GM12878 (cell line): ENCODE measurements around the gene SCYL1. TPM values are rescaled to one million over a fixed set of nuclear protein-coding genes. Genes with fewer than 3 reads are reported as not detected.
A peak's percentile ranks its signal among the peaks of the same experiment; 100 is the strongest.

Experiments used
- CHD1 ChIP-seq: IDR thresholded peaks from 2 replicates; pipeline ENCODE4 v1.6.1; 2012; ENCODE audit warnings: low read depth, low read length, improper control_type of control experiment
- FOXM1 ChIP-seq: IDR thresholded peaks from 2 replicates; pipeline ENCODE4 v1.6.1; 2012; ENCODE audit warnings: low read depth, mild to moderate bottlenecking, inconsistent platforms, low read length, moderate library complexity
- HCFC1 ChIP-seq: fragments of 150-350 bp; IDR thresholded peaks from 2 replicates; pipeline ENCODE4 v1.6.1; 2014; ENCODE audit warnings: low read length
- HDGF ChIP-seq: fragments of 450-650 bp; IDR thresholded peaks from 2 replicates; pipeline ENCODE4 v1.6.1; 2016; ENCODE audit warnings: antibody characterized with exemption
- JUNB ChIP-seq: IDR thresholded peaks from 2 replicates; pipeline ENCODE4 v1.6.1; 2016; ENCODE audit warnings: antibody characterized with exemption, mild to moderate bottlenecking
- KDM1A ChIP-seq: fragments of 200-600 bp; sonication (generic); IDR thresholded peaks from 2 replicates; pipeline ENCODE4 v1.6.1; 2016; ENCODE audit warnings: borderline replicate concordance
- KLF5 ChIP-seq: fragments of 450-650 bp; IDR thresholded peaks from 2 replicates; pipeline ENCODE4 v1.6.1; 2014; ENCODE audit warnings: mild to moderate bottlenecking; ENCODE audit not compliant: partially characterized antibody
- NFIC ChIP-seq: IDR thresholded peaks from 2 replicates; pipeline ENCODE4 v1.6.1; 2012; ENCODE audit warnings: low read depth, mild to moderate bottlenecking, inconsistent platforms, low read length, moderate library complexity
- NR2C2 ChIP-seq: IDR thresholded peaks from 2 replicates; pipeline ENCODE4 v1.6.1; 2011; ENCODE audit warnings: borderline replicate concordance, low read depth; ENCODE audit not compliant: control insufficient read depth, insufficient read length
- POLR2A ChIP-seq: IDR thresholded peaks from 2 replicates; pipeline ENCODE4 v1.6.1; 2011; ENCODE audit warnings: low read depth, mild to moderate bottlenecking, low read length
- RELA ChIP-seq: fragments of 450-650 bp; IDR thresholded peaks from 2 replicates; pipeline ENCODE4 v1.8.0; 2014; ENCODE audit warnings: borderline replicate concordance; ENCODE audit not compliant: partially characterized antibody
- SMAD5 ChIP-seq: IDR thresholded peaks from 2 replicates; pipeline ENCODE4 v1.6.1; 2016; ENCODE audit warnings: antibody characterized with exemption, low read depth
- SMARCA5 ChIP-seq: fragments of 450-650 bp; IDR thresholded peaks from 2 replicates; pipeline ENCODE4 v1.6.1; 2017; ENCODE audit warnings: mild to moderate bottlenecking
- SP1 ChIP-seq: IDR thresholded peaks from one replicate; pipeline ENCODE4 v1.6.1; 2011; ENCODE audit warnings: low read depth, low read length
- SREBF1 ChIP-seq: IDR thresholded peaks from 2 replicates; pipeline ENCODE4 v1.6.1; 2012; ENCODE audit warnings: mild to moderate bottlenecking, low read length
- SRF ChIP-seq, 2 experiments: IDR thresholded peaks; 2 replicates each; pipeline ENCODE4 v1.6.1; 2011; ENCODE audit warnings: low read depth in 2 of 2, low read length in 2 of 2, mild to moderate bottlenecking in 1 of 2, moderate library complexity in 1 of 2
- SUZ12 ChIP-seq: fragments of 200-600 bp; sonication (generic); IDR thresholded peaks from one replicate; pipeline ENCODE4 v1.6.1; 2018; ENCODE audit warnings: antibody characterized with exemption, mild to moderate bottlenecking; ENCODE audit not compliant: unreplicated experiment
- ZBED1 ChIP-seq: IDR thresholded peaks from 2 replicates; pipeline ENCODE4 v1.6.1; 2016; ENCODE audit warnings: borderline replicate concordance
- ZNF207 ChIP-seq: fragments of 450-650 bp; IDR thresholded peaks from 2 replicates; pipeline ENCODE4 v1.6.1; 2014; ENCODE audit warnings: antibody characterized with exemption, mild to moderate bottlenecking, borderline replicate concordance
- ZNF274 ChIP-seq: IDR thresholded peaks from one replicate; pipeline ENCODE4 v1.8.0; 2011; ENCODE audit not compliant: insufficient read length, insufficient read depth
- polyA plus RNA-seq, 11 experiments: library from polyadenylated mRNA; depleted of rRNA in 4 of 11; unstranded in 6 of 11; stranded (reverse) in 5 of 11; fragments of >200 nt; fragmentation: Nextera tagmentation in 4 of 11; fragmentation: Illumina TruSeq in 1 of 11; extraction: Ambion mirVana in 4 of 11; extraction: Trizol in 1 of 11; gene quantifications; 1 replicate in 1 of 11; 2 replicates in 10 of 11; pipeline versions ENCODE4 v1.2.1 to v1.2.3, GENCODE V29; 2011 to 2016; ENCODE audit warnings: inconsistent platforms in 2 of 11, missing spikeins in 2 of 11, low read depth in 1 of 11
- total RNA-seq, 4 experiments: library from RNA; depleted of rRNA in 3 of 4; stranded (reverse); fragments of >200 nt in 3 of 4; fragmentation: Illumina TruSeq in 1 of 4; extraction: Trizol in 1 of 4; gene quantifications; 2 replicates each; pipeline versions ENCODE4 v1.2.1 to v1.2.3, GENCODE V29; 2013 to 2021
- TF ChIP-seq, protein P1 (sequence below): fragments of 150-350 bp; IDR thresholded peaks from 2 replicates; pipeline ENCODE4 v1.6.1; 2016; ENCODE audit warnings: low read depth, low read length
- TF ChIP-seq, protein P2 (sequence below): IDR thresholded peaks from 2 replicates; pipeline ENCODE4 v1.6.1; 2012; ENCODE audit warnings: low read depth, low read length, improper control_type of control experiment
- TF ChIP-seq, protein P3 (sequence below): IDR thresholded peaks from 2 replicates; pipeline ENCODE4 v1.6.1; 2011; ENCODE audit warnings: low read depth, mild to moderate bottlenecking, low read length, moderate library complexity, borderline replicate concordance; ENCODE audit errors: extremely low read depth
- TF ChIP-seq, protein P4 (sequence below): fragments of 450-650 bp; formaldehyde crosslinking; IDR thresholded peaks from 2 replicates; pipeline ENCODE4 v1.4.0; 2022; ENCODE audit warnings: mild to moderate bottlenecking, moderate library complexity

Gene SCYL1
- total and polyA plus RNA-seq, 10 of the 15 experiments (the other 5 are each of a cell fraction or from before 2014, with no cell fraction given), result 0.80 to 82.7 (median 51.2) TPM

DNA sequence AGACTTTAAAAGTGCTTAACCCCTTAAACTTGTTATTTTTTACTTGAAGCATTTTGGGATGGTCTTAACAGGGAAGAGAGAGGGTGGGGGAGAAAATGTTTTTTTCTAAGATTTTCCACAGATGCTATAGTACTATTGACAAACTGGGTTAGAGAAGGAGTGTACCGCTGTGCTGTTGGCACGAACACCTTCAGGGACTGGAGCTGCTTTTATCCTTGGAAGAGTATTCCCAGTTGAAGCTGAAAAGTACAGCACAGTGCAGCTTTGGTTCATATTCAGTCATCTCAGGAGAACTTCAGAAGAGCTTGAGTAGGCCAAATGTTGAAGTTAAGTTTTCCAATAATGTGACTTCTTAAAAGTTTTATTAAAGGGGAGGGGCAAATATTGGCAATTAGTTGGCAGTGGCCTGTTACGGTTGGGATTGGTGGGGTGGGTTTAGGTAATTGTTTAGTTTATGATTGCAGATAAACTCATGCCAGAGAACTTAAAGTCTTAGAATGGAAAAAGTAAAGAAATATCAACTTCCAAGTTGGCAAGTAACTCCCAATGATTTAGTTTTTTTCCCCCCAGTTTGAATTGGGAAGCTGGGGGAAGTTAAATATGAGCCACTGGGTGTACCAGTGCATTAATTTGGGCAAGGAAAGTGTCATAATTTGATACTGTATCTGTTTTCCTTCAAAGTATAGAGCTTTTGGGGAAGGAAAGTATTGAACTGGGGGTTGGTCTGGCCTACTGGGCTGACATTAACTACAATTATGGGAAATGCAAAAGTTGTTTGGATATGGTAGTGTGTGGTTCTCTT, 23.2 kb upstream of the SCYL1 start (continued):
- TF ChIP-seq, protein P1, sequence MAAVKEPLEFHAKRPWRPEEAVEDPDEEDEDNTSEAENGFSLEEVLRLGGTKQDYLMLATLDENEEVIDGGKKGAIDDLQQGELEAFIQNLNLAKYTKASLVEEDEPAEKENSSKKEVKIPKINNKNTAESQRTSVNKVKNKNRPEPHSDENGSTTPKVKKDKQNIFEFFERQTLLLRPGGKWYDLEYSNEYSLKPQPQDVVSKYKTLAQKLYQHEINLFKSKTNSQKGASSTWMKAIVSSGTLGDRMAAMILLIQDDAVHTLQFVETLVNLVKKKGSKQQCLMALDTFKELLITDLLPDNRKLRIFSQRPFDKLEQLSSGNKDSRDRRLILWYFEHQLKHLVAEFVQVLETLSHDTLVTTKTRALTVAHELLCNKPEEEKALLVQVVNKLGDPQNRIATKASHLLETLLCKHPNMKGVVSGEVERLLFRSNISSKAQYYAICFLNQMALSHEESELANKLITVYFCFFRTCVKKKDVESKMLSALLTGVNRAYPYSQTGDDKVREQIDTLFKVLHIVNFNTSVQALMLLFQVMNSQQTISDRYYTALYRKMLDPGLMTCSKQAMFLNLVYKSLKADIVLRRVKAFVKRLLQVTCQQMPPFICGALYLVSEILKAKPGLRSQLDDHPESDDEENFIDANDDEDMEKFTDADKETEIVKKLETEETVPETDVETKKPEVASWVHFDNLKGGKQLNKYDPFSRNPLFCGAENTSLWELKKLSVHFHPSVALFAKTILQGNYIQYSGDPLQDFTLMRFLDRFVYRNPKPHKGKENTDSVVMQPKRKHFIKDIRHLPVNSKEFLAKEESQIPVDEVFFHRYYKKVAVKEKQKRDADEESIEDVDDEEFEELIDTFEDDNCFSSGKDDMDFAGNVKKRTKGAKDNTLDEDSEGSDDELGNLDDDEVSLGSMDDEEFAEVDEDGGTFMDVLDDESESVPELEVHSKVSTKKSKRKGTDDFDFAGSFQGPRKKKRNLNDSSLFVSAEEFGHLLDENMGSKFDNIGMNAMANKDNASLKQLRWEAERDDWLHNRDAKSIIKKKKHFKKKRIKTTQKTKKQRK, result no peak
- TF ChIP-seq SMARCA5, result no peak
- TF ChIP-seq, protein P2, sequence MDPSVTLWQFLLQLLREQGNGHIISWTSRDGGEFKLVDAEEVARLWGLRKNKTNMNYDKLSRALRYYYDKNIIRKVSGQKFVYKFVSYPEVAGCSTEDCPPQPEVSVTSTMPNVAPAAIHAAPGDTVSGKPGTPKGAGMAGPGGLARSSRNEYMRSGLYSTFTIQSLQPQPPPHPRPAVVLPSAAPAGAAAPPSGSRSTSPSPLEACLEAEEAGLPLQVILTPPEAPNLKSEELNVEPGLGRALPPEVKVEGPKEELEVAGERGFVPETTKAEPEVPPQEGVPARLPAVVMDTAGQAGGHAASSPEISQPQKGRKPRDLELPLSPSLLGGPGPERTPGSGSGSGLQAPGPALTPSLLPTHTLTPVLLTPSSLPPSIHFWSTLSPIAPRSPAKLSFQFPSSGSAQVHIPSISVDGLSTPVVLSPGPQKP, result no peak
- TF ChIP-seq ZNF207, result no peak
- TF ChIP-seq, protein P3, sequence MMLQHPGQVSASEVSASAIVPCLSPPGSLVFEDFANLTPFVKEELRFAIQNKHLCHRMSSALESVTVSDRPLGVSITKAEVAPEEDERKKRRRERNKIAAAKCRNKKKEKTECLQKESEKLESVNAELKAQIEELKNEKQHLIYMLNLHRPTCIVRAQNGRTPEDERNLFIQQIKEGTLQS, result no peak
- TF ChIP-seq HDGF, result no peak
- TF ChIP-seq, protein P4, sequence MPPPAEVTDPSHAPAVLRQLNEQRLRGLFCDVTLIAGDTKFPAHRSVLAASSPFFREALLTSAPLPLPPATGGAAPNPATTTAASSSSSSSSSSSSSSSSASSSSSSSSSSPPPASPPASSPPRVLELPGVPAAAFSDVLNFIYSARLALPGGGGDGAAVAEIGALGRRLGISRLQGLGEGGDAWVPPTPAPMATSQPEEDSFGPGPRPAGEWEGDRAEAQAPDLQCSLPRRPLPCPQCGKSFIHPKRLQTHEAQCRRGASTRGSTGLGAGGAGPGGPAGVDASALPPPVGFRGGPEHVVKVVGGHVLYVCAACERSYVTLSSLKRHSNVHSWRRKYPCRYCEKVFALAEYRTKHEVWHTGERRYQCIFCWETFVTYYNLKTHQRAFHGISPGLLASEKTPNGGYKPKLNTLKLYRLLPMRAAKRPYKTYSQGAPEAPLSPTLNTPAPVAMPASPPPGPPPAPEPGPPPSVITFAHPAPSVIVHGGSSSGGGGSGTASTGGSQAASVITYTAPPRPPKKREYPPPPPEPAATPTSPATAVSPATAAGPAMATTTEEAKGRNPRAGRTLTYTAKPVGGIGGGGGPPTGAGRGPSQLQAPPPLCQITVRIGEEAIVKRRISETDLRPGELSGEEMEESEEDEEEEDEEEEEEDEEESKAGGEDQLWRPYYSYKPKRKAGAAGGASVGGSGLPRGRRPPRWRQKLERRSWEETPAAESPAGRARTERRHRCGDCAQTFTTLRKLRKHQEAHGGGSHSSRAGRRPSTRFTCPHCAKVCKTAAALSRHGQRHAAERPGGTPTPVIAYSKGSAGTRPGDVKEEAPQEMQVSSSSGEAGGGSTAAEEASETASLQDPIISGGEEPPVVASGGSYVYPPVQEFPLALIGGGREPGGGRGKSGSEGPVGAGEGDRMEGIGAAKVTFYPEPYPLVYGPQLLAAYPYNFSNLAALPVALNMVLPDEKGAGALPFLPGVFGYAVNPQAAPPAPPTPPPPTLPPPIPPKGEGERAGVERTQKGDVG, result peak; percentile 21; the same call in 1 of the 2 replicates
- no peak for TF ChIP-seq RELA
- no peak for TF ChIP-seq KLF5
- no peak for TF ChIP-seq SUZ12
- no peak for TF ChIP-seq SP1
- no peak for TF ChIP-seq NR2C2
- TF ChIP-seq ZNF274, result no peak
- no peak for TF ChIP-seq SREBF1
- TF ChIP-seq NFIC, result no peak
- no peak for TF ChIP-seq KDM1A
- no peak for TF ChIP-seq HCFC1
- peak; percentile 92; the same call in 1 of the 2 replicates for TF ChIP-seq CHD1
- peak; percentile 38; the same call in 1 of the 2 replicates for TF ChIP-seq ZBED1
- TF ChIP-seq SMAD5, result peak; percentile 78
- TF ChIP-seq FOXM1, result no peak
- peak; percentile 85 for TF ChIP-seq POLR2A
- no peak for TF ChIP-seq SRF (IDR thresholded peaks at IDR 0.05; ENCODE audit: low read depth in 2 of 2, low read length in 2 of 2)
- 0 out of 2 replicates have a peak, but pooled peaks have one; percentile 4 for TF ChIP-seq JUNB
